WTC11 (cell line): Measurements from ENCODE around the gene CFDP1. TPM values are rescaled to one million over a fixed set of nuclear protein-coding genes. Genes with fewer than 3 reads are reported as not detected.
A peak's percentile ranks its signal among the peaks of the same experiment; 100 is the strongest.

Experiments used
- ATAC-seq: fragments of 200-7000 bp; cut with Tn5 transposase; 2 replicates; pipeline ENCODE4 v1.10.0; 2021; ENCODE audit warnings: mild to moderate bottlenecking, moderate library complexity
- CTCF ChIA-PET: fragments of 300-600 bp; sonication (Branson Sonifier 250); formaldehyde crosslinking; loops from one replicate; lab custom pipeline; 2021; ENCODE audit warnings: antibody characterized with exemption; lab: Charles Lee
- POLR2A ChIA-PET: fragments of 350-600 bp; sonication (Branson Sonifier 250); formaldehyde crosslinking; loops from one replicate; lab custom pipeline; 2021; ENCODE audit warnings: antibody characterized with exemption; lab: Charles Lee
- DNase-seq: peaks from one replicate; pipeline ENCODE4 v3.0.0; 2021; ENCODE audit warnings: low spot score
- H3K27ac Mint-ChIP-seq: 2 replicates; pipeline ENCODE4 v1.8.0; 2021; ENCODE audit warnings: mixed read lengths
- H3K27me3 Mint-ChIP-seq: 2 replicates; pipeline ENCODE4 v1.8.0; 2021; ENCODE audit warnings: low read depth, mild to moderate bottlenecking, moderate library complexity, mixed read lengths
- H3K36me3 Mint-ChIP-seq: 2 replicates; pipeline ENCODE4 v1.8.0; 2021; ENCODE audit warnings: mixed read lengths
- H3K4me1 Mint-ChIP-seq: 2 replicates; pipeline ENCODE4 v1.8.0; 2022; ENCODE audit warnings: mixed read lengths
- H3K4me3 Mint-ChIP-seq: 2 replicates; pipeline ENCODE4 v1.8.0; 2021; ENCODE audit warnings: mild to moderate bottlenecking, moderate library complexity, mixed read lengths
- H3K9me3 Mint-ChIP-seq: 2 replicates; pipeline ENCODE4 v1.8.0; 2021; ENCODE audit warnings: mixed read lengths
- AR ChIP-seq: fragments of 250-450 bp; sonication (Bioruptor Pico); IDR thresholded peaks from 2 replicates; pipeline ENCODE4 v1.9.0; 2021; ENCODE audit warnings: mild to moderate bottlenecking
- ATF6 ChIP-seq: sonication (generic); formaldehyde crosslinking; IDR thresholded peaks from 2 replicates; pipeline ENCODE4 v1.8.1; 2023; ENCODE audit warnings: mild to moderate bottlenecking, missing genetic modification reagents
- E2F1 ChIP-seq: sonication (generic); formaldehyde crosslinking; IDR thresholded peaks from 2 replicates; pipeline ENCODE4 v1.8.0; 2022; ENCODE audit warnings: mild to moderate bottlenecking, missing genetic modification reagents
- E2F5 ChIP-seq: sonication (generic); formaldehyde crosslinking; IDR thresholded peaks from 2 replicates; pipeline ENCODE4 v1.8.1; 2022; ENCODE audit warnings: mild to moderate bottlenecking, moderate library complexity, missing genetic modification reagents
- GABPB1 ChIP-seq: sonication (generic); formaldehyde crosslinking; IDR thresholded peaks from 2 replicates; pipeline ENCODE4 v1.8.1; 2023; ENCODE audit warnings: mild to moderate bottlenecking, missing genetic modification reagents
- MXD4 ChIP-seq: fragments of 250-450 bp; sonication (Bioruptor Pico); IDR thresholded peaks from 2 replicates; pipeline ENCODE4 v1.8.0; 2021; ENCODE audit warnings: mild to moderate bottlenecking, moderate library complexity, borderline replicate concordance
- NFE2L1 ChIP-seq: sonication (generic); formaldehyde crosslinking; IDR thresholded peaks from 2 replicates; pipeline ENCODE4 v1.8.1; 2023; ENCODE audit warnings: missing genetic modification reagents
- NR1H2 ChIP-seq: sonication (generic); formaldehyde crosslinking; IDR thresholded peaks from 2 replicates; pipeline ENCODE4 v1.9.0; 2021; ENCODE audit warnings: mild to moderate bottlenecking, moderate library complexity, missing genetic modification reagents
- PREB ChIP-seq: sonication (generic); formaldehyde crosslinking; IDR thresholded peaks from 2 replicates; pipeline ENCODE4 v1.8.1; 2022; ENCODE audit warnings: mild to moderate bottlenecking, missing genetic modification reagents, moderate library complexity, borderline replicate concordance
- PRRX2 ChIP-seq: fragments of 250-450 bp; sonication (Bioruptor Pico); IDR thresholded peaks from 2 replicates; pipeline ENCODE4 v1.8.0; 2021; ENCODE audit warnings: mild to moderate bottlenecking
- SMAD4 ChIP-seq: sonication (generic); formaldehyde crosslinking; IDR thresholded peaks from 2 replicates; pipeline ENCODE4 v1.8.0; 2022; ENCODE audit warnings: mild to moderate bottlenecking, missing genetic modification reagents
- TP53 ChIP-seq: sonication (generic); formaldehyde crosslinking; IDR thresholded peaks from 2 replicates; pipeline ENCODE4 v1.8.1; 2023; ENCODE audit warnings: mild to moderate bottlenecking, missing genetic modification reagents
- USF1 ChIP-seq: sonication (generic); formaldehyde crosslinking; IDR thresholded peaks from 2 replicates; pipeline ENCODE4 v1.8.0; 2022; ENCODE audit warnings: mild to moderate bottlenecking, missing genetic modification reagents
- ZBTB21 ChIP-seq: sonication (generic); formaldehyde crosslinking; IDR thresholded peaks from 2 replicates; pipeline ENCODE4 v1.8.1; 2023; ENCODE audit warnings: mild to moderate bottlenecking, missing genetic modification reagents, borderline replicate concordance
- ZNF138 ChIP-seq: sonication (generic); formaldehyde crosslinking; conservative IDR thresholded peaks from 2 replicates; pipeline ENCODE4 v1.8.1; 2022; ENCODE audit warnings: mild to moderate bottlenecking, moderate library complexity, missing genetic modification reagents
- ZNF219 ChIP-seq: sonication (generic); formaldehyde crosslinking; IDR thresholded peaks from 2 replicates; pipeline ENCODE4 v1.8.0; 2023; ENCODE audit warnings: missing genetic modification reagents, mild to moderate bottlenecking, borderline replicate concordance
- ZNF317 ChIP-seq: sonication (generic); formaldehyde crosslinking; IDR thresholded peaks from 2 replicates; pipeline ENCODE4 v1.8.1; 2023; ENCODE audit warnings: low read depth, mild to moderate bottlenecking, moderate library complexity, missing genetic modification reagents, borderline replicate concordance
- ZNF512 ChIP-seq: sonication (generic); formaldehyde crosslinking; IDR thresholded peaks from 2 replicates; pipeline ENCODE4 v1.8.1; 2022; ENCODE audit warnings: missing genetic modification reagents, borderline replicate concordance
- total RNA-seq: library from RNA; stranded (reverse); gene quantifications from 3 replicates; pipeline ENCODE4 v1.2.3, GENCODE V29; 2021

Gene CFDP1
- total RNA-seq, 1 experiment from 2014 or later: 79.2 TPM

- no peak overlapping the region for H3K27ac Mint-ChIP-seq
- no peaks in the 10 kb centered on the region for H3K9me3 Mint-ChIP-seq
- ChIA-PET CTCF (interaction anchor here (1.1 to 1.2 kb wide), 2 partner anchors 9 to 59 kb away, joined by 3 read pairs; no protein-coding TSS in a partner anchor), POLR2A (interaction anchor here (1.1 kb wide), 1 partner anchor 11 kb away, joined by 3 read pairs; no protein-coding TSS in a partner anchor)
- DNase-seq: no peak
- peaks cover 38% of the 10 kb centered on the region for H3K36me3 Mint-ChIP-seq
- peaks cover 15% of the 10 kb centered on the region; the same call in 1 of the 2 replicates for H3K4me1 Mint-ChIP-seq
- ATAC-seq: no peak
- no peak for TF ChIP-seq E2F5 (CRISPR knock-in tag)
- no peak overlapping the region for H3K4me3 Mint-ChIP-seq
- no peaks in the 10 kb centered on the region for H3K27me3 Mint-ChIP-seq
Observed at GRCh38 chr16:75292691-75293090, 140.6 kb downstream of the CFDP1 start.

- CTCF ChIA-PET: no interaction called here
- Mint-ChIP-seq H3K4me1 (peaks cover 15% of the 10 kb centered on the region; the same call in 1 of the 2 replicates), H3K9me3 (peaks cover 5% of the 10 kb centered on the region), H3K36me3 (peaks cover 47% of the 10 kb centered on the region), H3K27me3 (no peaks in the 10 kb centered on the region), H3K27ac (no peak overlapping the region), H3K4me3 (no peak overlapping the region)
- no peak for DNase-seq
- peak; percentile 55 for ATAC-seq
- TF ChIP-seq PREB (no peak), ZNF138 (CRISPR knock-in tag) (no peak), GABPB1 (CRISPR knock-in tag) (no peak), NR1H2 (CRISPR knock-in tag) (no peak), SMAD4 (no peak), NFE2L1 (no peak), AR (CRISPR knock-in tag) (no peak), ZNF219 (CRISPR knock-in tag) (no peak), E2F5 (CRISPR knock-in tag) (no peak), ZNF512 (CRISPR knock-in tag) (no peak), E2F1 (CRISPR knock-in tag) (no peak), USF1 (no peak), TP53 (CRISPR knock-in tag) (no peak), ZNF317 (CRISPR knock-in tag) (no peak), ATF6 (no peak), PRRX2 (CRISPR knock-in tag) (no peak), MXD4 (no peak), ZBTB21 (CRISPR knock-in tag) (no peak)
- POLR2A ChIA-PET: no interaction called here
Observed at GRCh38 chr16:75289189-75289588, 144.1 kb downstream of the CFDP1 start.
